ENCODE measurements around the gene ADGRA1. TPM values are rescaled to one million over a fixed set of nuclear protein-coding genes. Genes with fewer than 3 reads are reported as not detected.

Gene ADGRA1
- total RNA-seq, 2 donors from 2014 or later = 0.24 to 1.0 TPM

GRCh38 chr10:133043541-133044225 lies 44.0 kb upstream of the ADGRA1 start:
- Mint-ChIP-seq H3K4me3 (no peak overlapping the region), H3K9me3 (no peaks in the 10 kb centered on the region), H3K4me1 (no peaks in the 10 kb centered on the region), H3K27me3 (ENCODE audit: insufficient read depth) (no peaks in the 10 kb centered on the region), H3K36me3 (ENCODE audit: low read depth) (no peaks in the 10 kb centered on the region), H3K27ac (no peak overlapping the region)
- H3K4me3 ChIP-seq (ENCODE audit: low read length) = no peak overlapping the region
- no peak for TF ChIP-seq CTCF (conservative IDR thresholded peaks at IDR 0.05)
- H3K36me3 ChIP-seq (ENCODE audit: control insufficient read depth, insufficient read depth, low read length) = no peaks in the 10 kb centered on the region
- H3K4me1 ChIP-seq (ENCODE audit: control insufficient read depth, insufficient read depth, low read length) = no peaks in the 10 kb centered on the region
- H3K9me3 ChIP-seq (ENCODE audit: control insufficient read depth, low read length) = no peaks in the 10 kb centered on the region
- no peak overlapping the region for H3K9ac ChIP-seq (ENCODE audit: extremely low read depth, low read length, poor library complexity, severe bottlenecking)
- no peak overlapping the region for H3K27ac ChIP-seq (ENCODE audit: low read depth, low read length)
- DNase-seq = no peak
- no peaks in the 10 kb centered on the region for H3K27me3 ChIP-seq (ENCODE audit: control insufficient read depth, insufficient read depth, low read length, poor library complexity, severe bottlenecking)
- WGBS, 2 experiments (ENCODE audit: insufficient coverage in 1 of 2, insufficient read length in 1 of 2) = 91 to 92% methylated on average over 13 to 18 of the region's 18 CpGs

- Histone ChIP-seq H3K4me3 (ENCODE audit: low read length) (no peak overlapping the region), H3K36me3 (ENCODE audit: control insufficient read depth, insufficient read depth, low read length) (no peaks in the 10 kb centered on the region), H3K9ac (ENCODE audit: extremely low read depth, low read length, poor library complexity, severe bottlenecking) (no peak overlapping the region), H3K27me3 (ENCODE audit: control insufficient read depth, insufficient read depth, low read length, poor library complexity, severe bottlenecking) (no peaks in the 10 kb centered on the region), H3K9me3 (ENCODE audit: control insufficient read depth, low read length) (no peaks in the 10 kb centered on the region), H3K27ac (ENCODE audit: low read depth, low read length) (no peak overlapping the region), H3K4me1 (ENCODE audit: control insufficient read depth, insufficient read depth, low read length) (no peaks in the 10 kb centered on the region)
- Mint-ChIP-seq H3K27ac (no peak overlapping the region), H3K27me3 (ENCODE audit: insufficient read depth) (no peaks in the 10 kb centered on the region), H3K9me3 (no peaks in the 10 kb centered on the region), H3K36me3 (ENCODE audit: low read depth) (no peaks in the 10 kb centered on the region), H3K4me1 (no peaks in the 10 kb centered on the region), H3K4me3 (no peak overlapping the region)
- TF ChIP-seq CTCF (conservative IDR thresholded peaks at IDR 0.05) = no peak
- no peak for DNase-seq
- WGBS, 2 experiments (ENCODE audit: insufficient coverage in 1 of 2, insufficient read length in 1 of 2) = 93% methylated on average over 15 to 19 of the region's 19 CpGs
Measured at GRCh38 chr10:133044401-133044811, 43.3 kb upstream of the ADGRA1 start.

- Histone ChIP-seq H3K4me3 (ENCODE audit: low read length) (no peak overlapping the region), H3K4me1 (ENCODE audit: control insufficient read depth, insufficient read depth, low read length) (no peaks in the 10 kb centered on the region), H3K36me3 (ENCODE audit: control insufficient read depth, insufficient read depth, low read length) (no peaks in the 10 kb centered on the region), H3K27ac (ENCODE audit: low read depth, low read length) (no peak overlapping the region), H3K9me3 (ENCODE audit: control insufficient read depth, low read length) (no peaks in the 10 kb centered on the region), H3K9ac (ENCODE audit: extremely low read depth, low read length, poor library complexity, severe bottlenecking) (no peak overlapping the region), H3K27me3 (ENCODE audit: control insufficient read depth, insufficient read depth, low read length, poor library complexity, severe bottlenecking) (no peaks in the 10 kb centered on the region)
- no peak overlapping the region for H3K4me3 Mint-ChIP-seq
- DNase-seq = no peak
- 92 to 97% methylated on average over 21 to 26 of the region's 26 CpGs for WGBS, 2 experiments (ENCODE audit: insufficient coverage in 1 of 2, insufficient read length in 1 of 2)
- no peak for TF ChIP-seq CTCF (conservative IDR thresholded peaks at IDR 0.05)
- no peaks in the 10 kb centered on the region for H3K27me3 Mint-ChIP-seq (ENCODE audit: insufficient read depth)
- no peaks in the 10 kb centered on the region for H3K9me3 Mint-ChIP-seq
- H3K4me1 Mint-ChIP-seq = no peaks in the 10 kb centered on the region
- no peak overlapping the region for H3K27ac Mint-ChIP-seq
- no peaks in the 10 kb centered on the region for H3K36me3 Mint-ChIP-seq (ENCODE audit: low read depth)
Measured at GRCh38 chr10:133045556-133046389, 42.0 kb upstream of the ADGRA1 start.

Measured in endodermal cell (in vitro differentiated cells).